Mammary epithelial cell (primary cell): ENCODE data around the gene SPTB.

Experiments used
- CTCF ChIP-seq, 2 donors: IDR thresholded peaks in 1 of 2; conservative IDR thresholded peaks in 1 of 2; 2 replicates each; pipeline ENCODE4 v1.5.1; 2011 to 2012; ENCODE audit warnings: inconsistent platforms in 2 of 2, low read length in 2 of 2, mild to moderate bottlenecking in 2 of 2, control low read depth in 1 of 2, low read depth in 1 of 2; ENCODE audit not compliant: insufficient read depth in 1 of 2; ENCODE audit errors: extremely low read depth in 1 of 2
- EZH2 ChIP-seq: IDR thresholded peaks from 2 replicates; pipeline ENCODE4 v1.6.1; 2012; ENCODE audit warnings: low read length, inconsistent platforms, borderline replicate concordance

GRCh38 chr14:64737391-64738280 is 142.1 kb downstream of the SPTB start:
- TF ChIP-seq CTCF (conservative IDR thresholded peaks at IDR 0.05 in 1 of 2, IDR thresholded peaks at IDR 0.05 in 1 of 2; ENCODE audit: extremely low read depth in 1 of 2, insufficient read depth in 1 of 2, low read depth in 1 of 2, low read length in 2 of 2) (no peak), EZH2 (no peak)
